Effector memory CD8-positive, alpha-beta T cell (primary cell): Measurements from ENCODE around the gene TPSB2.

Experiments used
- ATAC-seq: fragments of 150-1000 bp; cut with Tn5 transposase; replicated peaks from 2 replicates; pipeline ENCODE4 v1.10.0; 2021; ENCODE audit warnings: mild to moderate bottlenecking, moderate library complexity
- DNase-seq, 3 experiments: peaks; one replicate each; pipeline ENCODE4 v3.0.0; 2021
- H3K27ac Mint-ChIP-seq, 2 donors: one replicate each; pipeline ENCODE4 v1.8.0; 2022; ENCODE audit warnings: mild to moderate bottlenecking in 2 of 2, mixed read lengths in 2 of 2, moderate library complexity in 2 of 2
- H3K27me3 Mint-ChIP-seq, 2 donors: one replicate each; pipeline ENCODE4 v1.8.0; 2022; ENCODE audit warnings: mixed read lengths in 2 of 2
- H3K36me3 Mint-ChIP-seq: one replicate; pipeline ENCODE4 v1.8.0; 2022; ENCODE audit warnings: mild to moderate bottlenecking, moderate library complexity, mixed read lengths; ENCODE audit not compliant: insufficient read depth
- H3K4me1 Mint-ChIP-seq, 2 donors: one replicate each; pipeline ENCODE4 v1.8.0; 2022; ENCODE audit warnings: low read depth in 2 of 2, mixed read lengths in 2 of 2
- H3K4me3 Mint-ChIP-seq, 2 donors: one replicate each; pipeline ENCODE4 v1.8.0; 2022; ENCODE audit warnings: mild to moderate bottlenecking in 2 of 2, mixed read lengths in 2 of 2, moderate library complexity in 2 of 2
- H3K9me3 Mint-ChIP-seq, 2 donors: one replicate each; pipeline ENCODE4 v1.8.0; 2022; ENCODE audit warnings: mixed read lengths in 2 of 2

TPSB2 gene

DNA sequence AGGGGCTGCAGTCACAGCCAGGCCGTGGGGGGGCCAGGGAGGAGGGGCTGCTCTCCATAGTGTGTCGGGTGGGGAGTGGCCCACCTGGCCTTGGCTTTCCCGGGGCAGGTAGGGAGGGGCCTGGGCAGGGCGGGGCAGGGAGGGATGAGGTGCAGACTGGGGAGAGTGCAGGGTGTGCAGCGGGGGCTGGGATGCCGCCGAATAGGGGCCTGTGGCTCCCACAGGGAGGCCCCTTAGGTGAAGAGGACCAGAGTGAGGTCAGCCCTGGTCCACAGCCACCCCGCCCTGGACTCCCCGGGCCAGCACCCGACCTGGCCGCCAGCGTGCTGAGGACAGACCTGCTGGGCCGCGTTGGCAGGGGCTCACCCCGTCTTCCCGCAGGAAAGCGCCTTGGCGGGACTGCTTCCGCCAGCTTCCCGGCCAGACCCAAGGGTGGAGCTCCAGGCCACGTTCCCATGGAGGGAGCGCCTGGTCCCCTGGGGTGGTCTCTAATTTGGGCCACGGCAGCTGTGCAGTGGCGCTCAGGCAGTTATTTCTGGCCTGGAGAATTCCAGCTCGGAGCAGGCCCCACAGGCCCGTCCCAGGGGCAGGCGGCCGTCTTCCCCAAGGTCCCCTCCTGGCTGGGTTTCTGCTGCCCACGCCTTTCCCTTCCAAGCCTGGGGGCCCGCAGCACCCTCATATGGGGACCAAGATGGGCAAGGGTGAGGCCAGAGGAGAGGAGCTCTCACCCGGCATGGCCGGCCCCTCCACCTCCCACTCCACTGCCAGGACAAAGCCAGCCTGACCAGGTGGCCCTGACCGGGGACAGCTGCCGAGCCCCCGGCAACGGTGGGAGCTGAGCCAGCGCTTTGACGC, 49.2 kb downstream of the TPSB2 start:
- DNase-seq, result no peak
- Mint-ChIP-seq H3K9me3 (no peaks in the 10 kb centered on the region), H3K27ac (no peak overlapping the region), H3K27me3 (no peaks in the 10 kb centered on the region), H3K4me1 (no peaks in the 10 kb centered on the region), H3K4me3 (no peak overlapping the region), H3K36me3 (no peaks in the 10 kb centered on the region)
- ATAC-seq, result no peak
